Prostate gland (tissue), 2 donors: ENCODE data around the gene LXN.

ENCODE experiments used
- CTCF ChIP-seq, 4 experiments: fragments of 200-600 bp in 2 of 4; fragments of 450-650 bp in 2 of 4; sonication (generic) in 2 of 4; IDR thresholded peaks; 1 replicate in 3 of 4; 2 replicates in 1 of 4; pipeline ENCODE4 v1.5.1; 2016 to 2019; ENCODE audit warnings: antibody characterized with exemption in 4 of 4, mild to moderate bottlenecking in 2 of 4, moderate library complexity in 2 of 4
- POLR2A ChIP-seq: fragments of 450-650 bp; IDR thresholded peaks from one replicate; pipeline ENCODE4 v1.6.1; 2016; ENCODE audit warnings: antibody characterized with exemption, mild to moderate bottlenecking
- POLR2AphosphoS5 ChIP-seq: sonication (generic); formaldehyde crosslinking; IDR thresholded peaks from one replicate; pipeline ENCODE4 v1.6.1; 2017; ENCODE audit warnings: antibody characterized with exemption

DNA sequence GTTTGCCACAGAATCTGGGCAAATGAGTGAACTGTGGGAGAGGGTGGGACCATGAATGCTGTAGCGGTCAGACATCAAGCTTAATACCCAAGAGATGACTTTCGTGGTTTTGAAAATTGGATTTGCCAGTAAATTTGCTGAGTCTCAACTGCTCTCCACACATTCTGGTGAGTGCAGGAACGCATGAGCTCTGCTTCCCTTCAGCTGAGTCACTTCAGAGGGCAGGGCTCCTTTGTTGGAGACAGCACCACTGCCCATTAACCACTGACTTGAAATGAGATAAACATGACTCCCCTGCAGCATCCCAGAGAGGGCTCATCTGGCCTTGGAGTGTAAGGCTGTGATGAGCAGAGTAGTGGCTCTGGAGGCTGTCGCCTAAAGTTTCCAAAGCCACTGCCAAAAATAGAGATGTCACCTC is 37.2 kb upstream of the LXN start:
- TF ChIP-seq CTCF (IDR thresholded peaks at IDR 0.05) (no peak), POLR2A (no peak), POLR2AphosphoS5 (no peak)
